ENCODE results near the gene SORD.

The SORD gene

DNA sequence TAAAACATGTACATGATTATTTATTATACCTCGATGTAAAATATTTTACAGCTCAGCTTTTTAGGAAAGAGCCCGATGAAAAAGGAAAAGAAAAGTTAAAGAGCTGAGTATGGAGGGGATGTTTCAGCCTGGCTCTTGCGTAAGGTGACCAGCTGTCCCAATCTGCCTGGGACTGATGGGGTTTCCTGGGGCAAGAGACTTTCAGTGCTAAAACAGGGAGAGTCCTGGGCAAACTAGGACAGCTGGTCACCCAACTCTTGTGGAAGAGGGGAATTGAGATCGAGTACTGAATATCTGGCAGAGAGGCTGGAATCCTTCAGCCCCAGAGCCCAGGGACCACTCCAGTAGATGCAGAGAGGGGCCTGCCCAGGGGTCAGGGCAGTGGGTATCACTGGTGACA, 70.0 kb downstream of the SORD start:
- Histone ChIP-seq H3K79me2 (ENCODE audit: low read length) (no peaks in the 10 kb centered on the region), H4K20me1 (ENCODE audit: insufficient read depth, low read length) (no peaks in the 10 kb centered on the region), H3K27me3 (ENCODE audit: low read depth, low read length) (peaks cover 27% of the 10 kb centered on the region), H3K4me3 (ENCODE audit: low read length) (no peak overlapping the region), H3K36me3 (replicated peaks; ENCODE audit: low read depth, low read length) (no peaks in the 10 kb centered on the region), H2AFZ (ENCODE audit: low read depth, low read length) (no peak overlapping the region), H3K4me2 (ENCODE audit: low read length) (no peak overlapping the region), H3K27ac (ENCODE audit: low read length) (no peak overlapping the region), H3K9ac (ENCODE audit: low read length) (no peak overlapping the region), H3K4me1 (ENCODE audit: low read length) (no peaks in the 10 kb centered on the region), H3K9me3 (ENCODE audit: insufficient read depth, low read length) (no peaks in the 10 kb centered on the region)
- TF ChIP-seq EZH2phosphoT487 (IDR thresholded peaks at IDR 0.05; ENCODE audit: low read depth) = no peak
- TF ChIP-seq CTCF (IDR thresholded peaks at IDR 0.05; ENCODE audit: low read depth, low read length) = no peak

DNA sequence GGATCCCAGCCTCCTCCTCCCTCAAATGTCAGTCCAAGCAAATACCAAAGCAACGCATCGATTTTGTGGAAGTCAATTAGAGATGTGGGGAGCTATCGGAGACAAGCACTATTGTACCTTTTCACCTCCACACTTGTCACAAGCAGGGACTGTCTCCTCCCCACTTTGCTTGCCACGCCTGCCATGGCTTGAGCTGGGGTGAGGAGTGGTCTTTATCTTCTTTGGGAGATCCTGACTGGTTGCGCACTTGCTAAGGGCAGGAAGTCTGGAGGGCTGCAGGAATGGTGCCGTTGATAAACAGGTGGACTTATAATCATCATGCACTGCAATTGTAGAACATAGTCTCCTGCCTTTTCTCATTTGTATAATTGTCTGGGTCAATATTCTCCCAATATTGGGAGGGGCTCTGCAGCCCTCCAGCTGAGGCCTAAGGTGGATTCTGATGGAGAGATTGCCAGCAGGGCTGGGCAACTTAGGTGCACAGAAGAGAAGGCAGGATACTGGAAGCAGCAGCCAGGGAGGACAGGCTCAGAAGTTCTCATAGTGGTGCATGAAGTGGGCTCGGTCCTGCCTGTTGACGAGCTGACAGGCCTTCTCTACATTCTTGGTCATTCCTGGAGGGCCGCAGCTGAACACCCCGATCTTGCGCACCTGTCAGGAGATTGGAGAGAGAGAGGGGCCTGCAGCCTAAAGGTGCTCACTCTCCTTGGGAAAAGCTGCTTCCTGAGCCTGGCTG, 70.8 kb downstream of the SORD start:
- H2AFZ ChIP-seq (ENCODE audit: low read depth, low read length) = no peak overlapping the region
- no peak overlapping the region for H3K4me2 ChIP-seq (ENCODE audit: low read length)
- H3K79me2 ChIP-seq (ENCODE audit: low read length) = no peaks in the 10 kb centered on the region
- no peaks in the 10 kb centered on the region for H3K9me3 ChIP-seq (ENCODE audit: insufficient read depth, low read length)
- H3K27me3 ChIP-seq (ENCODE audit: low read depth, low read length) = peaks cover 23% of the 10 kb centered on the region
- H3K4me1 ChIP-seq (ENCODE audit: low read length) = no peaks in the 10 kb centered on the region
- no peaks in the 10 kb centered on the region for H3K36me3 ChIP-seq (replicated peaks; ENCODE audit: low read depth, low read length)
- no peaks in the 10 kb centered on the region for H4K20me1 ChIP-seq (ENCODE audit: insufficient read depth, low read length)
- no peak overlapping the region for H3K4me3 ChIP-seq (ENCODE audit: low read length)
- H3K9ac ChIP-seq (ENCODE audit: low read length) = no peak overlapping the region
- H3K27ac ChIP-seq (ENCODE audit: low read length) = no peak overlapping the region
- TF ChIP-seq CTCF (IDR thresholded peaks at IDR 0.05; ENCODE audit: low read depth, low read length) (no peak), EZH2phosphoT487 (IDR thresholded peaks at IDR 0.05; ENCODE audit: low read depth) (no peak)

- no peak overlapping the region for H3K4me3 ChIP-seq (ENCODE audit: low read length)
- TF ChIP-seq CTCF (IDR thresholded peaks at IDR 0.05; ENCODE audit: low read depth, low read length) = no peak
- no peak for TF ChIP-seq EZH2phosphoT487 (IDR thresholded peaks at IDR 0.05; ENCODE audit: low read depth)
- H3K27me3 ChIP-seq (ENCODE audit: low read depth, low read length) = peaks cover 23% of the 10 kb centered on the region
- no peaks in the 10 kb centered on the region for H3K9me3 ChIP-seq (ENCODE audit: insufficient read depth, low read length)
- no peak overlapping the region for H3K27ac ChIP-seq (ENCODE audit: low read length)
- H2AFZ ChIP-seq (ENCODE audit: low read depth, low read length) = no peak overlapping the region
- H3K79me2 ChIP-seq (ENCODE audit: low read length) = no peaks in the 10 kb centered on the region
- no peaks in the 10 kb centered on the region for H3K4me1 ChIP-seq (ENCODE audit: low read length)
- H3K9ac ChIP-seq (ENCODE audit: low read length) = no peak overlapping the region
- H3K36me3 ChIP-seq (replicated peaks; ENCODE audit: low read depth, low read length) = no peaks in the 10 kb centered on the region
- no peaks in the 10 kb centered on the region for H4K20me1 ChIP-seq (ENCODE audit: insufficient read depth, low read length)
- H3K4me2 ChIP-seq (ENCODE audit: low read length) = no peak overlapping the region
Measured at GRCh38 chr15:45094358-45094730, 71.3 kb downstream of the SORD start.

DNA sequence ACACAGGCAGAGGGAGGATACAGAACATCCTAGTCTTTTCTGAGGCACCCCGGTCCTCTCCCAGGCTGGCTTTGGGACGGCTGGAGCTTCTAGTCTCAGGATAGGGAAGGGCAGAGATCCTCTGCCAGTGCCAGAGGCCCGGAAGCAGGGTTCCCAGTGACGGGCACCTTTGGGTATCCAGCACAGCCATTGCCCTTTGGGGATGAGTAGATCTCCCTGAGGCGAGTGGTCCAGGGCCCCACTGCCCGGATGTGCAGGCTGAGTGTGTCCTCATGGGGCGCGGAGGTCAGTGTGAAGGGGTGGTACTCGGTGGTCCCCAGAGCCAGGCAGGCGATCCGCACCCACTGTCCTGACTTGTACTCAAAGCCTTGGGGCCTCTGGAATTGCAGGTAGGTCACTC, 72.7 kb downstream of the SORD start:
- H4K20me1 ChIP-seq (ENCODE audit: insufficient read depth, low read length) = no peaks in the 10 kb centered on the region
- no peaks in the 10 kb centered on the region for H3K9me3 ChIP-seq (ENCODE audit: insufficient read depth, low read length)
- H3K79me2 ChIP-seq (ENCODE audit: low read length) = no peaks in the 10 kb centered on the region
- peaks cover 13% of the 10 kb centered on the region; the same call in 1 of the 2 replicates for H3K27me3 ChIP-seq (ENCODE audit: low read depth, low read length)
- no peak overlapping the region for H3K9ac ChIP-seq (ENCODE audit: low read length)
- H3K4me1 ChIP-seq (ENCODE audit: low read length) = no peaks in the 10 kb centered on the region
- TF ChIP-seq CTCF (IDR thresholded peaks at IDR 0.05; ENCODE audit: low read depth, low read length) (no peak), EZH2phosphoT487 (IDR thresholded peaks at IDR 0.05; ENCODE audit: low read depth) (no peak)
- H3K4me3 ChIP-seq (ENCODE audit: low read length) = no peak overlapping the region
- no peak overlapping the region for H3K4me2 ChIP-seq (ENCODE audit: low read length)
- H3K36me3 ChIP-seq (replicated peaks; ENCODE audit: low read depth, low read length) = no peaks in the 10 kb centered on the region
- H3K27ac ChIP-seq (ENCODE audit: low read length) = no peak overlapping the region
- no peak overlapping the region for H2AFZ ChIP-seq (ENCODE audit: low read depth, low read length)
